H9 (cell line): Measurements from ENCODE around the gene DMAC2. TPM values are rescaled to one million over a fixed set of nuclear protein-coding genes. Genes with fewer than 3 reads are reported as not detected.

Experiments
- DNase-seq: peaks from one replicate; pipeline ENCODE4 v3.0.0-alpha.2; 2017
- H2AFZ ChIP-seq: one replicate; pipeline ENCODE4 v1.6.1; 2013; ENCODE audit warnings: mild to moderate bottlenecking, low read length, control low read depth, moderate library complexity
- H2AK5ac ChIP-seq: 2 replicates; pipeline ENCODE4 v1.6.1; 2013; ENCODE audit warnings: low read length, control low read depth, mixed read lengths; ENCODE audit not compliant: insufficient read length
- H2BK120ac ChIP-seq: one replicate; pipeline ENCODE4 v1.6.1; 2013; ENCODE audit warnings: low read depth, mild to moderate bottlenecking, low read length, control low read depth, inconsistent platforms; ENCODE audit not compliant: poor library complexity, severe bottlenecking
- H2BK12ac ChIP-seq: 2 replicates; pipeline ENCODE4 v1.6.1; 2013; ENCODE audit warnings: low read length, control low read depth, mixed read lengths, low read depth; ENCODE audit not compliant: insufficient read length
- H2BK15ac ChIP-seq: 2 replicates; pipeline ENCODE4 v1.6.1; 2013; ENCODE audit warnings: low read depth, low read length, control low read depth
- H2BK20ac ChIP-seq: one replicate; pipeline ENCODE4 v1.6.1; 2013; ENCODE audit warnings: low read depth, mild to moderate bottlenecking, low read length, control low read depth, inconsistent platforms; ENCODE audit not compliant: poor library complexity, severe bottlenecking
- H2BK5ac ChIP-seq: 2 replicates; pipeline ENCODE4 v1.6.1; 2013; ENCODE audit warnings: low read length, control low read depth, mixed read lengths; ENCODE audit not compliant: insufficient read length
- H3K14ac ChIP-seq: 2 replicates; pipeline ENCODE4 v1.6.1; 2013; ENCODE audit warnings: low read length, control low read depth; ENCODE audit not compliant: insufficient read depth
- H3K18ac ChIP-seq: 2 replicates; pipeline ENCODE4 v1.6.1; 2013; ENCODE audit warnings: low read depth, mild to moderate bottlenecking, mixed read lengths, low read length, control low read depth; ENCODE audit not compliant: insufficient read length
- H3K23ac ChIP-seq: 2 replicates; pipeline ENCODE4 v1.6.1; 2013; ENCODE audit warnings: low read length, control low read depth, mixed read lengths, low read depth; ENCODE audit not compliant: insufficient read length
- H3K23me2 ChIP-seq: 2 replicates; pipeline ENCODE4 v1.6.1; 2013; ENCODE audit warnings: low read depth, mild to moderate bottlenecking, mixed read lengths, low read length, control low read depth; ENCODE audit not compliant: insufficient read length, poor library complexity, severe bottlenecking
- H3K27ac ChIP-seq: 2 replicates; pipeline ENCODE4 v1.5.1; 2013; ENCODE audit warnings: low read length, control low read depth, mixed read lengths, low read depth; ENCODE audit not compliant: insufficient read length
- H3K27me3 ChIP-seq: 2 replicates; pipeline ENCODE4 v1.6.1; 2013; ENCODE audit warnings: low read length, control low read depth, inconsistent platforms; ENCODE audit not compliant: insufficient read depth
- H3K4ac ChIP-seq: 2 replicates; pipeline ENCODE4 v1.6.1; 2013; ENCODE audit warnings: low read depth, mild to moderate bottlenecking, control low read depth, inconsistent platforms, low read length, moderate library complexity
- H3K4me1 ChIP-seq: 2 replicates; pipeline ENCODE4 v1.6.1; 2013; ENCODE audit warnings: low read length, control low read depth, inconsistent platforms; ENCODE audit not compliant: insufficient read depth
- H3K4me2 ChIP-seq: 2 replicates; pipeline ENCODE4 v1.6.1; 2013; ENCODE audit warnings: low read length, control low read depth, mixed read lengths; ENCODE audit not compliant: insufficient read length, insufficient read depth
- H3K56ac ChIP-seq: 2 replicates; pipeline ENCODE4 v1.6.1; 2013; ENCODE audit warnings: low read depth, mild to moderate bottlenecking, mixed read lengths, low read length, control low read depth; ENCODE audit not compliant: insufficient read length
- H3K79me1 ChIP-seq: 2 replicates; pipeline ENCODE4 v1.6.1; 2013; ENCODE audit warnings: low read depth, mild to moderate bottlenecking, moderate library complexity, low read length, control low read depth, inconsistent platforms; ENCODE audit not compliant: insufficient read depth, poor library complexity, severe bottlenecking
- H3K79me2 ChIP-seq: 2 replicates; pipeline ENCODE4 v1.6.1; 2013; ENCODE audit warnings: low read length, control low read depth, inconsistent platforms; ENCODE audit not compliant: insufficient read depth
- H3K9ac ChIP-seq: 2 replicates; pipeline ENCODE4 v1.6.1; 2013; ENCODE audit warnings: low read length, control low read depth, mixed read lengths; ENCODE audit not compliant: insufficient read length; ENCODE audit errors: extremely low read depth
- H3K9me3 ChIP-seq: one replicate; pipeline ENCODE4 v1.6.1; 2013; ENCODE audit warnings: low read depth, low read length, inconsistent platforms; ENCODE audit not compliant: control insufficient read depth
- H3T11ph ChIP-seq: one replicate; pipeline ENCODE4 v1.6.1; 2013; ENCODE audit warnings: mild to moderate bottlenecking, low read length, control low read depth, inconsistent platforms
- H4K20me1 ChIP-seq: one replicate; pipeline ENCODE4 v1.6.1; 2013; ENCODE audit not compliant: control insufficient read depth, insufficient read length, insufficient read depth
- H4K5ac ChIP-seq: 2 replicates; pipeline ENCODE4 v1.6.1; 2013; ENCODE audit warnings: low read depth, mild to moderate bottlenecking, mixed read lengths, low read length, control low read depth; ENCODE audit not compliant: insufficient read length
- H4K8ac ChIP-seq: replicated peaks from 2 replicates; pipeline ENCODE4 v1.6.1; 2013; ENCODE audit warnings: low read length, control low read depth, mixed read lengths, low read depth; ENCODE audit not compliant: insufficient read length
- H4K91ac ChIP-seq: 2 replicates; pipeline ENCODE4 v1.6.1; 2013; ENCODE audit warnings: low read depth, mild to moderate bottlenecking, moderate library complexity, mixed read lengths, low read length, control low read depth; ENCODE audit not compliant: insufficient read length
- H3K27ac Mint-ChIP-seq, 3 experiments: 2 replicates in 2 of 3; 3 replicates in 1 of 3; pipeline ENCODE4 v1.8.0; 2020 to 2021; ENCODE audit warnings: mixed read lengths in 3 of 3, mild to moderate bottlenecking in 1 of 3, moderate library complexity in 1 of 3
- H3K27me3 Mint-ChIP-seq: 2 replicates; pipeline ENCODE4 v1.8.0; 2021; ENCODE audit warnings: low read depth, mild to moderate bottlenecking, moderate library complexity, mixed read lengths
- H3K36me3 Mint-ChIP-seq, 3 experiments: 2 replicates in 2 of 3; 3 replicates in 1 of 3; pipeline ENCODE4 v1.8.0; 2020 to 2021; ENCODE audit warnings: low read depth in 3 of 3, mixed read lengths in 3 of 3; ENCODE audit not compliant: insufficient read depth in 1 of 3
- H3K4me1 Mint-ChIP-seq, 2 experiments: 2 replicates each; pipeline ENCODE4 v1.8.0; 2020; ENCODE audit warnings: mixed read lengths in 2 of 2
- H3K4me3 Mint-ChIP-seq, 2 experiments: 2 replicates in 1 of 2; 3 replicates in 1 of 2; pipeline ENCODE4 v1.8.0; 2020 to 2021; ENCODE audit warnings: mild to moderate bottlenecking in 2 of 2, mixed read lengths in 2 of 2, moderate library complexity in 1 of 2
- H3K9me3 Mint-ChIP-seq, 2 experiments: 2 replicates in 1 of 2; 3 replicates in 1 of 2; pipeline ENCODE4 v1.8.0; 2020; ENCODE audit warnings: mild to moderate bottlenecking in 2 of 2, mixed read lengths in 2 of 2, moderate library complexity in 1 of 2
- whole genome bisulfite sequencing: extraction: QIAGEN DNeasy Blood & Tissue Kit; methylation state at CpG from one replicate; pipeline ENCODE4 v1.1.7; 2013; ENCODE audit warnings: missing lambda C conversion rate, low lambda C conversion rate, mixed read lengths; ENCODE audit not compliant: insufficient read length; ENCODE audit errors: extremely low coverage; 5-methylcytosine and 5-hydroxymethylcytosine counted together
- total RNA-seq: library from RNA; stranded (reverse); gene quantifications from 2 replicates; pipeline ENCODE4 v1.2.1, GENCODE V29; 2021
- TF ChIP-seq, protein P1 (sequence below): fragments of 200-600 bp; sonication (generic); conservative IDR thresholded peaks from 3 replicates; pipeline ENCODE4 v1.8.0; 2021; ENCODE audit warnings: antibody characterized with exemption, mild to moderate bottlenecking

Gene DMAC2
- total RNA-seq, 1 experiment from 2014 or later: 70.5 TPM

GRCh38 chr19:41422456-41422855 is 17.3 kb downstream of the DMAC2 start:
- Histone ChIP-seq H3K18ac (no peak overlapping the region), H3K79me2 (no peaks in the 10 kb centered on the region), H2BK12ac (no peak overlapping the region), H2BK5ac (no peak overlapping the region), H4K8ac (no peak overlapping the region), H3K23me2 (peaks cover under 1% of the 10 kb centered on the region), H3K4me1 (no peaks in the 10 kb centered on the region), H3K56ac (no peak overlapping the region), H2BK20ac (no peak overlapping the region), H3K4ac (no peak overlapping the region), H3T11ph (no peak overlapping the region), H3K79me1 (no peaks in the 10 kb centered on the region), H2AK5ac (no peak overlapping the region), H4K91ac (no peak overlapping the region), H4K5ac (no peak overlapping the region), H3K23ac (no peak overlapping the region), H2BK15ac (no peak overlapping the region), H3K27ac (no peak overlapping the region), H2BK120ac (no peak overlapping the region), H4K20me1 (peaks cover 2% of the 10 kb centered on the region), H3K4me2 (no peak overlapping the region), H3K27me3 (no peaks in the 10 kb centered on the region), H2AFZ (no peak overlapping the region), H3K9me3 (no peaks in the 10 kb centered on the region), H3K14ac (no peak overlapping the region), H3K9ac (no peak overlapping the region)
- no CpG with 5 or more reads among the region's 18 CpGs for WGBS
- Mint-ChIP-seq H3K36me3 (peaks cover 12 to 51% (median 40%) of the 10 kb centered on the region in 3 experiments; a peak in 6 of 7 replicates), H3K27ac (peak overlapping the region in 2 of 3 experiments; percentile 65 to 70; a peak in 2 of 7 replicates), H3K9me3 (no peaks in the 10 kb centered on the region), H3K4me1 (peaks cover 7 to 13% of the 10 kb centered on the region in 2 experiments), H3K4me3 (no peak overlapping the region; a peak in 1 of 5 replicates), H3K27me3 (no peaks in the 10 kb centered on the region; the same call in none of the 2 replicates)
- DNase-seq: no peak
- TF ChIP-seq, protein P1, sequence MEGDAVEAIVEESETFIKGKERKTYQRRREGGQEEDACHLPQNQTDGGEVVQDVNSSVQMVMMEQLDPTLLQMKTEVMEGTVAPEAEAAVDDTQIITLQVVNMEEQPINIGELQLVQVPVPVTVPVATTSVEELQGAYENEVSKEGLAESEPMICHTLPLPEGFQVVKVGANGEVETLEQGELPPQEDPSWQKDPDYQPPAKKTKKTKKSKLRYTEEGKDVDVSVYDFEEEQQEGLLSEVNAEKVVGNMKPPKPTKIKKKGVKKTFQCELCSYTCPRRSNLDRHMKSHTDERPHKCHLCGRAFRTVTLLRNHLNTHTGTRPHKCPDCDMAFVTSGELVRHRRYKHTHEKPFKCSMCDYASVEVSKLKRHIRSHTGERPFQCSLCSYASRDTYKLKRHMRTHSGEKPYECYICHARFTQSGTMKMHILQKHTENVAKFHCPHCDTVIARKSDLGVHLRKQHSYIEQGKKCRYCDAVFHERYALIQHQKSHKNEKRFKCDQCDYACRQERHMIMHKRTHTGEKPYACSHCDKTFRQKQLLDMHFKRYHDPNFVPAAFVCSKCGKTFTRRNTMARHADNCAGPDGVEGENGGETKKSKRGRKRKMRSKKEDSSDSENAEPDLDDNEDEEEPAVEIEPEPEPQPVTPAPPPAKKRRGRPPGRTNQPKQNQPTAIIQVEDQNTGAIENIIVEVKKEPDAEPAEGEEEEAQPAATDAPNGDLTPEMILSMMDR: no peak
